Thoracic aorta (tissue), 2 donors: ENCODE results near the gene TMEM18. TPM values are rescaled to one million over a fixed set of nuclear protein-coding genes. Genes with fewer than 3 reads are reported as not detected.

ENCODE experiments used
- ATAC-seq: fragments of 150-250 bp; one replicate; pipeline ENCODE4 v1.8.0; 2017; ENCODE audit warnings: low read depth; ENCODE audit not compliant: insufficient number of reproducible peaks, low FRiP score
- DNase-seq: peaks from one replicate; pipeline ENCODE4 v3.0.0-alpha.2; 2020; ENCODE audit warnings: low spot score
- H3K27ac ChIP-seq, 2 donors: fragments of 200-600 bp; sonication (generic); 1 replicate in 1 of 2; 2 replicates in 1 of 2; pipeline ENCODE4 v1.5.1; 2016; ENCODE audit warnings: mild to moderate bottlenecking in 2 of 2, moderate library complexity in 2 of 2
- H3K27me3 ChIP-seq: fragments of 200-600 bp; sonication (generic); replicated peaks from 2 replicates; pipeline ENCODE4 v1.6.0; 2016; ENCODE audit warnings: mild to moderate bottlenecking; ENCODE audit not compliant: insufficient read depth
- H3K36me3 ChIP-seq: fragments of 200-600 bp; sonication (generic); one replicate; pipeline ENCODE4 v1.5.1; 2016
- H3K4me1 ChIP-seq, 2 donors: fragments of 200-600 bp; sonication (generic); 1 replicate in 1 of 2; 2 replicates in 1 of 2; pipeline versions ENCODE4 v1.5.1 to v1.6.0; 2016; ENCODE audit warnings: low read depth in 2 of 2, mild to moderate bottlenecking in 1 of 2; ENCODE audit not compliant: control insufficient read depth in 1 of 2
- H3K4me3 ChIP-seq: fragments of 200-600 bp; sonication (generic); 2 replicates; pipeline ENCODE4 v1.5.1; 2016; ENCODE audit warnings: mild to moderate bottlenecking
- H3K9me3 ChIP-seq: fragments of 200-600 bp; sonication (generic); 2 replicates; pipeline ENCODE4 v1.5.1; 2016
- total RNA-seq, 2 donors: library from RNA; depleted of rRNA; stranded (reverse); fragments of >200 nt; gene quantifications; one replicate each; pipeline versions ENCODE4 v1.1.0 to v1.2.3, GENCODE V29; 2016
- TF ChIP-seq, protein P1 (sequence below): fragments of 200-600 bp; sonication (generic); IDR thresholded peaks from one replicate; pipeline ENCODE4 v1.5.1; 2019; ENCODE audit warnings: antibody characterized with exemption

TMEM18 gene
- total RNA-seq, 2 donors from 2014 or later = 3.1 to 14.8 TPM

DNA sequence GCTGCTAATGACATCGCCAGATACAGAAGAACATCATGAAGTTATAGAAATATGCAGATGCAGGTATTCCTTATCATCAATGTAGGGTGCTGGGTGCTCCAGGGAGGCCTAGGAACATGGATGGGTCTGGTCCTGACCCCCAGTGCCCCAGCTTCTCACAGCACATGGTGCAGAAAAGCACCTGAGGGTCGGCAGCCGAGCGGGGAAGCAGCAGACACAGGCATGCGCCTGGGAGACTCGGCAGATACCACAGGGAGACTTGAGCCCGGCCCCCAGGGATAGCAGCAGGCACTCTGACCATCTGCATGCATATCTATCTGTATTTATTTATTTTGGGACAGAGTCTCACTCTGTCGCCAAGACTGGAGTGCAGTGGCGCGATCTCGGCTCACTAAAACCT is 43.2 kb downstream of the TMEM18 start:
- Histone ChIP-seq H3K27ac (no peak overlapping the region), H3K36me3 (no peaks in the 10 kb centered on the region), H3K27me3 (no peaks in the 10 kb centered on the region), H3K9me3 (no peaks in the 10 kb centered on the region), H3K4me3 (no peak overlapping the region), H3K4me1 (peaks cover 4 to 6% of the 10 kb centered on the region in 2 donors)
- TF ChIP-seq, protein P1, sequence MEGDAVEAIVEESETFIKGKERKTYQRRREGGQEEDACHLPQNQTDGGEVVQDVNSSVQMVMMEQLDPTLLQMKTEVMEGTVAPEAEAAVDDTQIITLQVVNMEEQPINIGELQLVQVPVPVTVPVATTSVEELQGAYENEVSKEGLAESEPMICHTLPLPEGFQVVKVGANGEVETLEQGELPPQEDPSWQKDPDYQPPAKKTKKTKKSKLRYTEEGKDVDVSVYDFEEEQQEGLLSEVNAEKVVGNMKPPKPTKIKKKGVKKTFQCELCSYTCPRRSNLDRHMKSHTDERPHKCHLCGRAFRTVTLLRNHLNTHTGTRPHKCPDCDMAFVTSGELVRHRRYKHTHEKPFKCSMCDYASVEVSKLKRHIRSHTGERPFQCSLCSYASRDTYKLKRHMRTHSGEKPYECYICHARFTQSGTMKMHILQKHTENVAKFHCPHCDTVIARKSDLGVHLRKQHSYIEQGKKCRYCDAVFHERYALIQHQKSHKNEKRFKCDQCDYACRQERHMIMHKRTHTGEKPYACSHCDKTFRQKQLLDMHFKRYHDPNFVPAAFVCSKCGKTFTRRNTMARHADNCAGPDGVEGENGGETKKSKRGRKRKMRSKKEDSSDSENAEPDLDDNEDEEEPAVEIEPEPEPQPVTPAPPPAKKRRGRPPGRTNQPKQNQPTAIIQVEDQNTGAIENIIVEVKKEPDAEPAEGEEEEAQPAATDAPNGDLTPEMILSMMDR = no peak
- DNase-seq = no peak
- no peak for ATAC-seq

DNA sequence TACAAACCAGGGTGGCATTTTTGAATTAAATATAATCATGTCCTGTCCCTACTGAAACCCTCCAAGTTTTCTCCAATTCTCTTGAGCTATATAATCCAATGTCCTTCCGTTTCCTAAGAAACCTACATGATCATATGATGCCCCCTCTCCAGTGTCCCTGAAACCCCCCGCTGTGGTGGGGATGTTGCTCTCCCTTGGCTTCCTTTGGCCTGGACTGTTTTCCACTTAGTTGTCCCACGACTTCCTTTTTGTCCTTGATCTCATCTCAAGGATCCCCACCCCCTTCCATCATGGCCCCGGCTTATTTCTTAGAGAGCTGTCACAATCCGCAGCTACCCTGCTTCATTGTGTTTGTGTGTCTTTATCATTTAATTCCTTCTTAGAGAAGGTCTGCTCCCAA is 43.8 kb downstream of the TMEM18 start:
- TF ChIP-seq, protein P1 = no peak

DNA sequence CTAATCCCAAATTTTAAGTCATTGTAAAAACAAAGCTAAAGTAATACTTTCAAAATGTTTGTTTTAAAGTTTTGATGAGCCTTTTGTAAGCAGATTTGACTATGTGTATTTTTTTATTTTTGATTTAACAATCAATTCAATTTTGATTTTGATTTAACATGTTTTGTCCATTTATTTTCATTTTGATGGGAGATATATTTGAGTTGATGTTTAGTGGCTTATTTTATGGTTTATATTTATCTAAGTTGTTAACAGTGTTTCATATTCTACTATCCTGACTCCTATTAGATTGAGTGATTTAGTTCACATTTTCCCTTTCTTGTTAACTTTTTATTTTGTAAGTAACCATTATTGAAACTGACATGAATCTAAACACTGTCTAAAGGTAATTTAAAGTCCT is 44.7 kb downstream of the TMEM18 start:
- DNase-seq (no peak), ATAC-seq (no peak)
- Histone ChIP-seq H3K4me1 (peaks cover 4 to 6% of the 10 kb centered on the region in 2 donors), H3K36me3 (no peaks in the 10 kb centered on the region), H3K27me3 (no peaks in the 10 kb centered on the region), H3K4me3 (no peak overlapping the region), H3K27ac (no peak overlapping the region), H3K9me3 (no peaks in the 10 kb centered on the region)
- TF ChIP-seq, protein P1 = no peak

More for the DNA sequence above, 43.8 kb downstream of the TMEM18 start:
- no peak for ATAC-seq
- H3K4me1 ChIP-seq = peaks cover 4 to 6% of the 10 kb centered on the region in 2 donors
- no peak overlapping the region for H3K4me3 ChIP-seq
- H3K36me3 ChIP-seq = no peaks in the 10 kb centered on the region
- no peaks in the 10 kb centered on the region for H3K9me3 ChIP-seq
- DNase-seq = no peak
- H3K27me3 ChIP-seq = no peaks in the 10 kb centered on the region
- H3K27ac ChIP-seq = no peak overlapping the region

DNA sequence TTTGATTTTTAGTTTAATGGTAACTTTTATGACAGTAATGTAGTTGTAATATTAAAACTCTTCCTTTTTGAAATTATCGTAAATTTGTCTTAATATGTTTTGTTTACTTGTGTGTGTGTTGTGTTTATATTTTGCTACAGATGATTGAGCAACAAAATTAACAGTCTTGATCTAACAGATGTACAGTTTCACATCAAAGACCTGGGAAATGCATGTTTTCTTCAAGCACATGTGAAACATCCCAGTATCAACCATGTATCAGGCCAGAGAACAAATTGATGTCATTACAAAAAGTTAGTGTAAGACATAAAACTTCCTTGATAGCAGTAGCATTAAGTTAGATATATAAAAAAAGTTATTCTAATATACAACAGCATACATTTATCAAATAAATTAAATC is 45.5 kb downstream of the TMEM18 start:
- DNase-seq = no peak
- Histone ChIP-seq H3K36me3 (no peaks in the 10 kb centered on the region), H3K27me3 (no peaks in the 10 kb centered on the region), H3K9me3 (no peaks in the 10 kb centered on the region), H3K4me1 (peaks cover 3 to 5% of the 10 kb centered on the region in 2 donors), H3K27ac (no peak overlapping the region), H3K4me3 (no peak overlapping the region)
- TF ChIP-seq, protein P1 = no peak
- ATAC-seq = no peak

DNA sequence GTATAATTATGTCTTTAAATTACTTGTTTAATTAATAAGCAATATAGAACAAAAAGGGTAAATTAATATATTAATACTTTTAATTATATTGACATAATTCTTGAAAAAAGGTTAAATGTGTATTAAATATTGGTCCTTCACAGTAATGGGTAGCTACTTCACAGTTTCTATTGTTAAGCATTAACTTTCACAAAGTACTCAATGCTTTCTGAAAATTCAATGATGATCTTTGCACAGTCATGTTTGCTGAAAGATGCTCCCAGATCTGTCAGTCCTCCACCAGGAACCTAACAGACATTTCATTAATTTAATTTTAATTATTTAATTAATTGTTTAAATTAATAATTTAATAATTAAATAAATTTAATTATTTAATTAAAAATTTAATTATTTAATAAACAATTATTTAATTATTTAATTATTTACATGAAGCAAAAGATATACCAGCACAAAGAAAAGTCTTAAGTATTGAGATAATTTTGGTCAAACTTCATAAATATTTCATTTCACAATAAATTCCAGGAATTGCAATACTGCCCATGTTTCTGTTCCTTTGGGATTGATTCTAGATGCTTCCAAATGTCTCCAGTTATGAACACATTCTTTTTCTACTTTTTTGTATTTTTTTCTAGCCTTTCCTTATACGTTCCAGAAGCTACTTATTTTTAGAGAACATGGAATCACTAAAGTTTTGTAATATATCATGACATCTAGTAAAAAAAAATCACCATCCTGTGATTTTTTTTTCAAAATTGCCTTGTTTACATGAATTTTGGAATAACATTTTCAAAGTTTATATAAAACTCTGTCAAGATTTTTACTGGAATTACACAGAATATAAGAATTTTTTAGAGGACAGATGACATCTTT is 46.5 kb downstream of the TMEM18 start:
- Histone ChIP-seq H3K36me3 (no peaks in the 10 kb centered on the region), H3K27me3 (no peaks in the 10 kb centered on the region), H3K9me3 (no peaks in the 10 kb centered on the region), H3K4me1 (no peaks in the 10 kb centered on the region), H3K27ac (no peak overlapping the region), H3K4me3 (no peak overlapping the region)
- TF ChIP-seq, protein P1 = no peak
- ATAC-seq (no peak), DNase-seq (no peak)
